ENCODE data around the gene TBC1D10A.

DNA sequence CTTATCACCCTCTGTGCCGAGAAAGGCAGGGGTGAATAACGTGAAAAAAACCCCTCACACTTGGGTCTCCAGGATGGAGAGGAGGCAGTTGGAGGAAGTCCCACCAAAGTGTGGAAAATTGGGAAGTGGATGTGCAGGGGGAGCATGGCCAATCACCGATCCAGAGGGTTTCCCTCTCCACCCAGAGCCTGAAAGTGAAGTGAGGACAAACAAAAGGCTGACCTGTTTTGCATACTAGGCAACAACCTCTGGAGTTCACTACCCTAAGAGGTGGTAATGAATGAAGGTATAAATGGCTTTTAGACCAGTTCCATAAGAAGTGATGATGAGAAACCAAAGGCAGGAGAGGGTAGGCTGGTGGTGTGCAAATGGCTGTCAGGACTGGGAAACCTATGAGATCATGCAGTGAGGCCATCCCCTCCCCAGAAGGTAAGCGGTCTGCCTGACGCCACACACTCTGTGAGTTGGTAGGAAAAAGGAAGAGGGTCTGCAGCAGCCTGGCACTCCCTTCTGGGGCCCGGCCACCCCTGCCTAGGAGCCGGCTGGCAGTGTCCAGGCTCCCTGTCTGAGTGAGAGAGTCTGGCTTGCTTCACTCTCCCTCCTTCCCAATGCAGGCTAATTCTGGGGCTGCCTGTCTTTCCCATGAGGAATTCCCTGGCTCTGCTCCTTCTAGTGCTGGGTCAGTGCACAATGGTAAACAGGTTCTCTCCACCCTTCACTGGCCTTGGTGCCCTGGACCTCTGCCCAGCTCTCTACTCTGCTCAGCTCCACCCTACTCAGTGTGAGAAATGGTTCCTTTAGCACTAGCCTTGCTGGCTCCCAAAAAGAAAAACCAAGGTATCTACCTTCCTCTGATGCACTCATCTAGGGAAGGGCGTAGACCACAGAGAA is 15.6 kb downstream of the TBC1D10A start:
- TF ChIP-seq CTCF (IDR thresholded peaks at IDR 0.05): no peak
- TF ChIP-seq, protein P1, sequence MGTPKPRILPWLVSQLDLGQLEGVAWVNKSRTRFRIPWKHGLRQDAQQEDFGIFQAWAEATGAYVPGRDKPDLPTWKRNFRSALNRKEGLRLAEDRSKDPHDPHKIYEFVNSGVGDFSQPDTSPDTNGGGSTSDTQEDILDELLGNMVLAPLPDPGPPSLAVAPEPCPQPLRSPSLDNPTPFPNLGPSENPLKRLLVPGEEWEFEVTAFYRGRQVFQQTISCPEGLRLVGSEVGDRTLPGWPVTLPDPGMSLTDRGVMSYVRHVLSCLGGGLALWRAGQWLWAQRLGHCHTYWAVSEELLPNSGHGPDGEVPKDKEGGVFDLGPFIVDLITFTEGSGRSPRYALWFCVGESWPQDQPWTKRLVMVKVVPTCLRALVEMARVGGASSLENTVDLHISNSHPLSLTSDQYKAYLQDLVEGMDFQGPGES (IDR thresholded peaks at IDR 0.05; ENCODE audit: low read depth, low read length): no peak
- TF ChIP-seq, protein P2, sequence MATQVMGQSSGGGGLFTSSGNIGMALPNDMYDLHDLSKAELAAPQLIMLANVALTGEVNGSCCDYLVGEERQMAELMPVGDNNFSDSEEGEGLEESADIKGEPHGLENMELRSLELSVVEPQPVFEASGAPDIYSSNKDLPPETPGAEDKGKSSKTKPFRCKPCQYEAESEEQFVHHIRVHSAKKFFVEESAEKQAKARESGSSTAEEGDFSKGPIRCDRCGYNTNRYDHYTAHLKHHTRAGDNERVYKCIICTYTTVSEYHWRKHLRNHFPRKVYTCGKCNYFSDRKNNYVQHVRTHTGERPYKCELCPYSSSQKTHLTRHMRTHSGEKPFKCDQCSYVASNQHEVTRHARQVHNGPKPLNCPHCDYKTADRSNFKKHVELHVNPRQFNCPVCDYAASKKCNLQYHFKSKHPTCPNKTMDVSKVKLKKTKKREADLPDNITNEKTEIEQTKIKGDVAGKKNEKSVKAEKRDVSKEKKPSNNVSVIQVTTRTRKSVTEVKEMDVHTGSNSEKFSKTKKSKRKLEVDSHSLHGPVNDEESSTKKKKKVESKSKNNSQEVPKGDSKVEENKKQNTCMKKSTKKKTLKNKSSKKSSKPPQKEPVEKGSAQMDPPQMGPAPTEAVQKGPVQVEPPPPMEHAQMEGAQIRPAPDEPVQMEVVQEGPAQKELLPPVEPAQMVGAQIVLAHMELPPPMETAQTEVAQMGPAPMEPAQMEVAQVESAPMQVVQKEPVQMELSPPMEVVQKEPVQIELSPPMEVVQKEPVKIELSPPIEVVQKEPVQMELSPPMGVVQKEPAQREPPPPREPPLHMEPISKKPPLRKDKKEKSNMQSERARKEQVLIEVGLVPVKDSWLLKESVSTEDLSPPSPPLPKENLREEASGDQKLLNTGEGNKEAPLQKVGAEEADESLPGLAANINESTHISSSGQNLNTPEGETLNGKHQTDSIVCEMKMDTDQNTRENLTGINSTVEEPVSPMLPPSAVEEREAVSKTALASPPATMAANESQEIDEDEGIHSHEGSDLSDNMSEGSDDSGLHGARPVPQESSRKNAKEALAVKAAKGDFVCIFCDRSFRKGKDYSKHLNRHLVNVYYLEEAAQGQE (IDR thresholded peaks at IDR 0.05; ENCODE audit: low read depth, low read length): no peak
- no peak for TF ChIP-seq RAD21 (IDR thresholded peaks at IDR 0.05; ENCODE audit: low read length)
- no peak for TF ChIP-seq ZBTB33 (IDR thresholded peaks at IDR 0.05; ENCODE audit: borderline replicate concordance, low read depth)
- no peak for TF ChIP-seq EZH2phosphoT487 (IDR thresholded peaks at IDR 0.05; ENCODE audit: borderline replicate concordance, low read depth)
- no peak for TF ChIP-seq GABPA (IDR thresholded peaks at IDR 0.05; ENCODE audit: low read depth)
- no peak for TF ChIP-seq TAF1 (IDR thresholded peaks at IDR 0.05; ENCODE audit: borderline replicate concordance, low read depth, low read length)
- TF ChIP-seq NRF1 (IDR thresholded peaks at IDR 0.05; ENCODE audit: low read depth, low read length): no peak
- no peak for TF ChIP-seq RFX5 (IDR thresholded peaks at IDR 0.05; ENCODE audit: low read length)
- TF ChIP-seq, protein P3, sequence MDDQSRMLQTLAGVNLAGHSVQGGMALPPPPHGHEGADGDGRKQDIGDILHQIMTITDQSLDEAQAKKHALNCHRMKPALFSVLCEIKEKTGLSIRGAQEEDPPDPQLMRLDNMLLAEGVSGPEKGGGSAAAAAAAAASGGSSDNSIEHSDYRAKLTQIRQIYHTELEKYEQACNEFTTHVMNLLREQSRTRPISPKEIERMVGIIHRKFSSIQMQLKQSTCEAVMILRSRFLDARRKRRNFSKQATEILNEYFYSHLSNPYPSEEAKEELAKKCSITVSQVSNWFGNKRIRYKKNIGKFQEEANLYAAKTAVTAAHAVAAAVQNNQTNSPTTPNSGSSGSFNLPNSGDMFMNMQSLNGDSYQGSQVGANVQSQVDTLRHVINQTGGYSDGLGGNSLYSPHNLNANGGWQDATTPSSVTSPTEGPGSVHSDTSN (IDR thresholded peaks at IDR 0.05): peak; percentile 30; the same call in 1 of the 2 replicates
- no peak for TF ChIP-seq JUND (IDR thresholded peaks at IDR 0.05)
- TF ChIP-seq TEAD4 (IDR thresholded peaks at IDR 0.05; ENCODE audit: borderline replicate concordance, insufficient read depth): no peak
